Transverse colon (tissue), 4 donors: ENCODE results near the gene CDKAL1.

Source experiments
- CTCF ChIP-seq, 5 experiments: fragments of 200-600 bp in 3 of 5; fragments of 450-650 bp in 2 of 5; sonication (generic) in 3 of 5; IDR thresholded peaks; 1 replicate in 2 of 5; 2 replicates in 3 of 5; pipeline ENCODE4 v1.5.1; 2016 to 2017; ENCODE audit warnings: antibody characterized with exemption in 5 of 5, inconsistent platforms in 3 of 5, mild to moderate bottlenecking in 2 of 5, moderate library complexity in 1 of 5
- EP300 ChIP-seq: sonication (generic); formaldehyde crosslinking; IDR thresholded peaks from one replicate; pipeline ENCODE4 v1.6.1; 2017; ENCODE audit warnings: antibody characterized with exemption, low read depth
- POLR2AphosphoS5 ChIP-seq, 3 donors: sonication (generic); formaldehyde crosslinking; IDR thresholded peaks; one replicate each; pipeline ENCODE4 v1.6.1; 2016; ENCODE audit warnings: antibody characterized with exemption in 3 of 3

DNA sequence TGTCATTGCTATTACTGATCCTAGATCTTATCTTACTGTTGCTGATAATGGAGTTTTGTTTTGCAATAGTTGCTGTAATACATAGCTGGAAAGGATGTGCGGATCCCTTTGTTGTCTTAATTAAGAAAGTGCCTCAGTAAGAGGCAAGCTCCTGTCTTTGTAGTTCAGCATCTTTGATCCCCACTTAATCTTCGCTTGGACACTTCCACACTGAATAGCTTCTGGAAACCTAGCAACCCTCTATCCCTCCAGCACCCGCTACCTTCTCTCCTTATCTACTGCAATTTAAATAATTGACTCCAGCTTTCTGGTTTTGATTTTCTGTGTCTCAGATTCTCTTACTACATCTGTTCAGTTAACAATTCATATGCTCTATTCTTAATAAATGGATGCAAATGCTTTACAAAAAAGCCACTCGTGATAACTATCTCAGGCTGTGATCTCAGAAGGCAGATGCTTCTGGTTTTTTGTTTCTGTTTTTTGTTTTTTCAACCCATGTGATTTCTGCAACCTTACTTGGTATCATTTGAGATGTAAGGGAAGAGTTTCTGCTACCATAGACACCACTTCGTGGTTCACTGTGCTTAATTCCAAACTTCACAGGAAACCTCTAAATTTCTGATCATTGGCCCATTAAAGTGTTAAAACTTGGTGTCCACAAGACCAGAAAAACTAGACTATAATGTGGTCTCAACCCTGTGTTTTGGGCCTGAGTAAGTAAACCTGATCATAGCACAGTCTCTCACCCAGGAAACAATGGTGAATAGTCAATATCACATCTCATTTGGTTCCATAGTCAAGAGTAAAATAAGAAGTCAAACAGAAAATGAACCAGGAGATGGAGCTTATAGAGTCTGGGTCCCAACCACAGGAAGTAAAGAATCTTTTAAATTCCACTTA lies 707.2 kb downstream of the CDKAL1 start:
- no peak for TF ChIP-seq CTCF (IDR thresholded peaks at IDR 0.05)
- TF ChIP-seq POLR2AphosphoS5 (IDR thresholded peaks at IDR 0.05) = no peak
- no peak for TF ChIP-seq EP300
